Mesenchymal stem cell (in vitro differentiated cells and primary cell): Measurements from ENCODE around the gene OR8G1.
A peak's percentile ranks its signal among the peaks of the same experiment; 100 is the strongest.
"Not testable (repeated sequence)": the region's sequence is repeated elsewhere in the genome, so short reads cannot be mapped to it uniquely, and the experiment has no call there.

ENCODE experiments used
- DNase-seq: peaks from one replicate; pipeline ENCODE4 v3.0.0-alpha.2; 2013
- H2AFZ ChIP-seq: one replicate; pipeline ENCODE4 v1.6.1; 2013; ENCODE audit warnings: low read depth, mild to moderate bottlenecking, control low read depth, inconsistent platforms, low read length, moderate library complexity
- H2AK5ac ChIP-seq: 2 replicates; pipeline ENCODE4 v1.6.1; 2013; ENCODE audit warnings: low read length, moderate library complexity, mild to moderate bottlenecking, inconsistent platforms; ENCODE audit not compliant: severe bottlenecking
- H2BK120ac ChIP-seq: one replicate; pipeline ENCODE4 v1.6.1; 2013; ENCODE audit warnings: low read depth, mild to moderate bottlenecking, inconsistent platforms, low read length, moderate library complexity
- H2BK12ac ChIP-seq, 2 experiments: one replicate each; pipeline ENCODE4 v1.6.1; 2013; ENCODE audit warnings: inconsistent platforms in 2 of 2, low read length in 2 of 2, mild to moderate bottlenecking in 2 of 2, moderate library complexity in 2 of 2, control low read depth in 1 of 2
- H2BK15ac ChIP-seq: one replicate; pipeline ENCODE4 v1.6.1; 2013; ENCODE audit warnings: mild to moderate bottlenecking, low read depth, inconsistent platforms; ENCODE audit not compliant: poor library complexity, severe bottlenecking
- H2BK5ac ChIP-seq: 2 replicates; pipeline ENCODE4 v1.6.1; 2013; ENCODE audit warnings: low read depth, mild to moderate bottlenecking, low read length, control low read depth, inconsistent platforms; ENCODE audit not compliant: poor library complexity, severe bottlenecking
- H3K14ac ChIP-seq, 2 experiments: one replicate each; pipeline ENCODE4 v1.6.1; 2013; ENCODE audit warnings: inconsistent platforms in 2 of 2, low read length in 2 of 2, control low read depth in 1 of 2, mild to moderate bottlenecking in 1 of 2, moderate library complexity in 1 of 2
- H3K18ac ChIP-seq, 2 experiments: one replicate each; pipeline ENCODE4 v1.6.1; 2013; ENCODE audit warnings: inconsistent platforms in 2 of 2, low read length in 2 of 2, control low read depth in 1 of 2, low read depth in 1 of 2, mild to moderate bottlenecking in 1 of 2
- H3K23ac ChIP-seq, 2 experiments: one replicate each; pipeline ENCODE4 v1.6.1; 2013; ENCODE audit warnings: inconsistent platforms in 2 of 2, low read length in 2 of 2, mild to moderate bottlenecking in 2 of 2, moderate library complexity in 2 of 2, control low read depth in 1 of 2
- H3K27ac ChIP-seq: 2 replicates; pipeline ENCODE4 v1.5.1; 2013; ENCODE audit warnings: mild to moderate bottlenecking, moderate library complexity, low read length, control low read depth, inconsistent platforms; ENCODE audit not compliant: poor library complexity, severe bottlenecking
- H3K27me3 ChIP-seq, 2 experiments: 2 replicates each; pipeline versions ENCODE4 v1.6.1 to v1.7.0; 2013; ENCODE audit warnings: low read length in 2 of 2, mild to moderate bottlenecking in 2 of 2, moderate library complexity in 2 of 2, control low read depth in 1 of 2, inconsistent platforms in 1 of 2; ENCODE audit not compliant: control insufficient read depth in 1 of 2, insufficient read depth in 1 of 2
- H3K36me3 ChIP-seq, 2 experiments: 2 replicates each; pipeline versions ENCODE4 v1.6.1 to v1.7.0; 2013; ENCODE audit warnings: low read length in 2 of 2, control low read depth in 1 of 2, inconsistent platforms in 1 of 2, low read depth in 1 of 2, mild to moderate bottlenecking in 1 of 2; ENCODE audit not compliant: insufficient read depth in 2 of 2, control insufficient read depth in 1 of 2
- H3K4ac ChIP-seq, 2 experiments: one replicate each; pipeline ENCODE4 v1.6.1; 2013; ENCODE audit warnings: inconsistent platforms in 2 of 2, low read length in 2 of 2, mild to moderate bottlenecking in 2 of 2, moderate library complexity in 2 of 2, control low read depth in 1 of 2, low read depth in 1 of 2
- H3K4me1 ChIP-seq: 2 replicates; pipeline ENCODE4 v1.6.1; 2013; ENCODE audit warnings: low read depth, low read length, control low read depth; ENCODE audit not compliant: control insufficient read depth, insufficient read depth
- H3K4me2 ChIP-seq: 2 replicates; pipeline ENCODE4 v1.6.1; 2013; ENCODE audit warnings: low read length, mild to moderate bottlenecking, inconsistent platforms; ENCODE audit not compliant: poor library complexity, severe bottlenecking
- H3K4me3 ChIP-seq, 2 experiments: 2 replicates each; pipeline versions ENCODE4 v1.5.1 to v1.7.0; 2013; ENCODE audit warnings: low read length in 2 of 2, mild to moderate bottlenecking in 2 of 2, control low read depth in 1 of 2, low read depth in 1 of 2; ENCODE audit not compliant: insufficient read depth in 1 of 2
- H3K79me1 ChIP-seq: replicated peaks from 2 replicates; pipeline ENCODE4 v1.6.1; 2013; ENCODE audit warnings: mild to moderate bottlenecking, control low read depth, low read length, inconsistent platforms; ENCODE audit not compliant: poor library complexity, severe bottlenecking
- H3K9ac ChIP-seq: 2 replicates; pipeline ENCODE4 v1.7.0; 2013; ENCODE audit warnings: mild to moderate bottlenecking, low read length, moderate library complexity
- H3K9me3 ChIP-seq: 2 replicates; pipeline ENCODE4 v1.7.0; 2013; ENCODE audit warnings: mild to moderate bottlenecking, low read length; ENCODE audit not compliant: control insufficient read depth
- H4K8ac ChIP-seq: one replicate; pipeline ENCODE4 v1.6.1; 2013; ENCODE audit warnings: inconsistent platforms, mild to moderate bottlenecking, low read length, moderate library complexity
- H4K91ac ChIP-seq: one replicate; pipeline ENCODE4 v1.6.1; 2013; ENCODE audit warnings: mild to moderate bottlenecking, low read length, inconsistent platforms
- WGBS: methylation state at CpG from one replicate; pipeline ENCODE4 v1.1.7; 2013; ENCODE audit warnings: mixed read lengths; 5-methylcytosine and 5-hydroxymethylcytosine counted together

Gene OR8G1

GRCh38 chr11:124265041-124265440 lies 24.1 kb downstream of the OR8G1 start:
- H3K14ac ChIP-seq, H3K9ac ChIP-seq, DNase-seq, H2BK15ac ChIP-seq, H3K4ac ChIP-seq, H3K36me3 ChIP-seq, H3K27me3 ChIP-seq, H3K4me1 ChIP-seq, H3K4me3 ChIP-seq, H2AK5ac ChIP-seq, H3K18ac ChIP-seq, H3K4me2 ChIP-seq, H2BK12ac ChIP-seq, H3K9me3 ChIP-seq, H3K23ac ChIP-seq, H3K27ac ChIP-seq, H4K91ac ChIP-seq, H2BK120ac ChIP-seq, H2BK5ac ChIP-seq, H4K8ac ChIP-seq, H3K79me1 ChIP-seq, H2AFZ ChIP-seq: not testable (repeated sequence)
- WGBS, result no CpG with 5 or more reads among the region's 4 CpGs

- not testable (repeated sequence) for H3K4me3 ChIP-seq, H3K4me1 ChIP-seq, H3K36me3 ChIP-seq, H4K8ac ChIP-seq, H3K4ac ChIP-seq, H2BK12ac ChIP-seq, H2AFZ ChIP-seq, H3K27me3 ChIP-seq, H3K23ac ChIP-seq, H3K27ac ChIP-seq, H2BK120ac ChIP-seq, H3K9ac ChIP-seq, H3K79me1 ChIP-seq, H2AK5ac ChIP-seq, H4K91ac ChIP-seq, H2BK15ac ChIP-seq, H3K9me3 ChIP-seq, H3K4me2 ChIP-seq, H3K18ac ChIP-seq, H2BK5ac ChIP-seq, H3K14ac ChIP-seq
- DNase-seq, result peak; percentile 34
- WGBS, result 59% methylated on average over 5 of the region's 7 CpGs
Measured at GRCh38 chr11:124270886-124271285, 30.0 kb downstream of the OR8G1 start.

GRCh38 chr11:124274000-124274399 lies 33.1 kb downstream of the OR8G1 start:
- no peaks in the 10 kb centered on the region for H3K79me1 ChIP-seq
- no peak overlapping the region for H2BK12ac ChIP-seq
- WGBS, result 83% methylated on average over 2 of the region's 2 CpGs
- H4K8ac ChIP-seq, result no peak overlapping the region
- no peak overlapping the region for H2BK15ac ChIP-seq
- H2BK120ac ChIP-seq, result no peak overlapping the region
- no peak overlapping the region for H2BK5ac ChIP-seq
- H3K27ac ChIP-seq, result no peak overlapping the region
- no peak overlapping the region for H3K14ac ChIP-seq
- peak overlapping the region in 1 of 2 experiments; percentile 24 for H3K18ac ChIP-seq
- no peaks in the 10 kb centered on the region for H3K36me3 ChIP-seq
- H2AFZ ChIP-seq, result no peak overlapping the region
- peak overlapping the region; percentile 30 for H4K91ac ChIP-seq
- DNase-seq, result no peak
- no peak overlapping the region for H3K4me2 ChIP-seq
- H3K4me3 ChIP-seq, result no peak overlapping the region
- no peak overlapping the region for H2AK5ac ChIP-seq
- H3K9ac ChIP-seq, result no peak overlapping the region
- H3K23ac ChIP-seq, result no peak overlapping the region
- no peaks in the 10 kb centered on the region for H3K4me1 ChIP-seq
- no peaks in the 10 kb centered on the region for H3K9me3 ChIP-seq
- H3K4ac ChIP-seq, result no peak overlapping the region
- H3K27me3 ChIP-seq, result no peaks in the 10 kb centered on the region

- no peak overlapping the region for H2BK15ac ChIP-seq
- no peak overlapping the region for H3K4me3 ChIP-seq
- H3K27me3 ChIP-seq, result no peaks in the 10 kb centered on the region
- no peak overlapping the region for H2AK5ac ChIP-seq
- H3K9me3 ChIP-seq, result peaks cover 3% of the 10 kb centered on the region
- no peak overlapping the region for H2AFZ ChIP-seq
- 31% methylated on average over 1 of the region's 1 CpG for WGBS
- H3K4me2 ChIP-seq, result no peak overlapping the region
- H3K27ac ChIP-seq, result no peak overlapping the region
- no peak overlapping the region for H4K91ac ChIP-seq
- peak; percentile 93 for DNase-seq
- no peak overlapping the region for H2BK120ac ChIP-seq
- no peaks in the 10 kb centered on the region for H3K79me1 ChIP-seq
- no peak overlapping the region for H3K23ac ChIP-seq
- no peaks in the 10 kb centered on the region for H3K4me1 ChIP-seq
- no peak overlapping the region for H3K4ac ChIP-seq
- H2BK12ac ChIP-seq, result no peak overlapping the region
- H4K8ac ChIP-seq, result no peak overlapping the region
- H3K14ac ChIP-seq, result no peak overlapping the region
- H3K18ac ChIP-seq, result no peak overlapping the region
- H3K9ac ChIP-seq, result no peak overlapping the region
- H2BK5ac ChIP-seq, result no peak overlapping the region
- H3K36me3 ChIP-seq, result no peaks in the 10 kb centered on the region
Measured at GRCh38 chr11:124276081-124276480, 35.2 kb downstream of the OR8G1 start.
